Uterus (tissue), 2 donors: ENCODE data around the gene ADARB2.

ENCODE experiments used
- CTCF ChIP-seq, 4 experiments: fragments of 200-600 bp in 2 of 4; fragments of 450-650 bp in 2 of 4; sonication (generic) in 2 of 4; IDR thresholded peaks; one replicate each; pipeline ENCODE4 v1.5.1; 2016 to 2019; ENCODE audit warnings: antibody characterized with exemption in 4 of 4, mild to moderate bottlenecking in 2 of 4, moderate library complexity in 1 of 4
- POLR2A ChIP-seq, 2 donors: fragments of 450-650 bp; IDR thresholded peaks; one replicate each; pipeline ENCODE4 v1.6.1; 2016; ENCODE audit warnings: antibody characterized with exemption in 2 of 2, mild to moderate bottlenecking in 1 of 2, moderate library complexity in 1 of 2

- no peak for TF ChIP-seq CTCF (IDR thresholded peaks at IDR 0.05)
- no peak for TF ChIP-seq POLR2A (IDR thresholded peaks at IDR 0.05)
Measured at GRCh38 chr10:1603181-1603580, 134.1 kb downstream of the ADARB2 start.
